NCI-H526 treated with DMSO at 0.1 percent for 48 hours (cell line): ENCODE data around the gene GJD3.
"Not testable (repeated sequence)": the region's sequence is repeated elsewhere in the genome, so short reads cannot be mapped to it uniquely, and the experiment has no call there.

ENCODE experiments used
- DNase-seq: peaks from one replicate; lab custom pipeline; 2025; lab: John Stamatoyannopoulos, UW

GJD3 gene, protein sequence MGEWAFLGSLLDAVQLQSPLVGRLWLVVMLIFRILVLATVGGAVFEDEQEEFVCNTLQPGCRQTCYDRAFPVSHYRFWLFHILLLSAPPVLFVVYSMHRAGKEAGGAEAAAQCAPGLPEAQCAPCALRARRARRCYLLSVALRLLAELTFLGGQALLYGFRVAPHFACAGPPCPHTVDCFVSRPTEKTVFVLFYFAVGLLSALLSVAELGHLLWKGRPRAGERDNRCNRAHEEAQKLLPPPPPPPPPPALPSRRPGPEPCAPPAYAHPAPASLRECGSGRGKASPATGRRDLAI

DNA sequence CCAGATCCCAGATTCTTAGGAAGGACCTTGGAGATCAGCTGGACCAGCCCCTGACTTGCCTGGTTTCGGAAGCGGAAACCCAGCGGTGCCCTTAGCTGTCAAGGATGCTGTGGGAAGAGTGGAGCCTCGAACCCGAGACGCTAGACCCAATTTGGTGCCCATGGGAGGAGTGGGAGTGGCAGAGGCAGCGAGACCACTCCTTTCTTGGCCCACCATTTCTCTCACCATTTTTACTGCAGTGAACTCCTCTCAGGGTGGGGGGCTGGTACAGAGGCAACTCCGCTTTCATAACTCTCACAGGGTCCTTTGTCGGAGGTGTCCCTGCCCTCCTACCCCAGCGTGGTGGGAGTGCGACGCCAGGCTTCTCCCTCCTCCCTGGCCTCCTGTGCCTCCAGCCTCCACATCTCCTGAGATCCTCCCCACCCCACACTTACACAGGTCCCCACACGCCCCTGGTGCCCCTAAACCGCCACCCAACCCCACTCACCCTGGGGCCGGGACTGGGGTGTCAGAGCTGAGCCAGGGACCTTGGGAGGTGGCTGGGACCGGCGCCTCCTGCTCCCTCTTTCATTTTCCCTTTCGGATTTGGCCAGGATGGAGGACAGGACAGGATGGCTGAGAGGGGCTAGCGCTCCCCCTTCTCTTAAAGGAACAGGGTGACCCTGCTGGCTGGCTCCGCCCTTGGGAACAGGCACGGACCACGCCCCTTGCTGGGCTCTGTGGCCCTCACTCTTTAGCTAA is at the start of gene GJD3:
TSS of gene GJD3 (minus strand) at position 617 of the 741 bp plus-strand sequence. CDS start 922 bp downstream, outside the sequence.
- no peak for DNase-seq

DNA sequence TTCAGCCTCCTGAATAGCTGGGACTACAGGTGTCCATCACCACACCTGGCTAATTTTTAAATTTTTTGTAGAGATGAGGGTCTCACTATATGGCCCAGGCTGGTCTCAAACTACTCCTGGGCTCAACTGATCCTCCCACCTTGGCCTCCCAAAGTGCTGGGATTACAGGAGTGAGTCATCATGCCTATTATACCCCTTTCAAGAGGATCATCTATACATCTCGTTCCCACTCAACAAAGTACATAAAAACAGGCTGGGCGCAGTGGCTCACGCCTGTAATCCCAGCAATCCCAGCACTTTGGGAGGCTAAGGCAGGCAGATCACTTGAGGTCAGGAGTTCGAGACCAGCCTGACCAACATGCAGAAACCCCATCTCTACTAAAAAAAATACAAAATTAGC is 49.8 kb upstream of the GJD3 start:
- DNase-seq = not testable (repeated sequence)

DNA sequence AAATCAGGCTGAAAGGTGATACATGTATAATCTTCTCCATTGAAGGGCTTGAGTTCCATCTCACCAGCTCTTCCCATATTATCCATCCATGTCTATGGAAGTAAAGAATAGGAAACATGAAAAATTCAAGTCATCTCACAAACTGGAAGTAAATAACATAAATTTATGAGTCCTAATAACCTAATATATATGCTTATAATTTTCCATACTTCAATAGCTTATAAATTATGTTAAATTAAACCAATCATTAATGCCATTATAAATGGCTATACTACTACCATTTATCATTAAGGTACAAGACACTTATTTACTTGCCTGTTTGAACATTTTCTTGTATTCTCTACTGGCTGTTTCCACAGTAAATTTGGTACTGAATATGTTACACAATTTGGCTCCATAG is 48.3 kb upstream of the GJD3 start:
- no peak for DNase-seq

DNA sequence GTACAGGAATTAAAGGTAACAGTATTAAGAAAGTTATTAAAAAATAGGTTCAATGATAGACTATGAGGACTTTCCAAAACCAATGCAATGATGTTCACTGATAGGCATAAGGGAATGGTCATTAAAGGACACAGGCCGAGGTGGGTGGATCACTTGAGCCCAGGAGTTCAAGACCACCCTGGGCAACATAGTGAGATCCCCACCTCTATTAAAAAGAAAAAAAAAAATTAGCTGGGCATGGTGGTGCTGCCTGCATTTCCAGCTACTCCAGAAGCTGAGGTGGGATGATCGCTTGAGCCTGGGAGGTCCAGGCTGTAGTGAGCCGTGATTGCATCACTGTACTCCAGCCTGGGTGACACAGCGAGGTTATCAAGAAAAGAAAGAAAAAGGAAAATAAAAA is 47.3 kb upstream of the GJD3 start:
- no peak for DNase-seq

DNA sequence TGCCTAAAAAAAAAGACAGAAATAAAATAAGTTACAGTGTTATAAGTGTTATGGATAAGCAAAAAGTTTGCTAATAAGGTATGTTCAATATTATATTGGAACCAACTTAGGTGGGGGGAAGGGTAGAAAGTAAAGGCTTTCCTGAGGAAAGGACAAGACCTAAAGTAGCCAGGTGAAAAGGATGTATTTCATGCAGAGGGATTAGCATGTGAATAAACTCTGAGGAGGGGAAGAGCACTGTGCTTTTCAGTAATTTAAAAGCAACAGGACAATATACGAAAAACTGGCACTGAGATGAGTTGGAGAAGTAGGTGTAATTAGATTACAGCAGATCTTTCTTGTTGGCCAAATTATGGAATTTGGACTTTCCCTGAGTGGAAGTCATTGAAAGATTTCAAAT is 45.5 kb upstream of the GJD3 start:
- DNase-seq = no peak

DNA sequence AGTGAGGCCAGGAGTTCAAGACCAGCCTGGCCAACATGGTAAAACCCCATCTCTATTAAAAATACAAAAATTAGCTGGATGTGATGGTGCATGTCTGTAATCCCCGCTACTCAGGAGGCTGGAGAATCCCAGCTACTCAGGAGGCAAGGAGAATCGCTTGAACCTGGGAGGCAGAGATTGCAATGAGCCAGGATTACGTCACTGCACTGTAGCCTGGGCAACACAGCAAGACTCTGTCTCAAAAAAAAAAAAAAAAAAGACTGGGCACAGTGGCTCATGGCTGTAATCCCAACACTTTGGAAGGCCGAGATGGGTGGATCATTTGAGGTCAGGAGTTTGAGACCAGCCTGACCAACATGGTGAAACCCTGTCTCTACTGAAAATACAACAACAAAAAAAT is 45.0 kb upstream of the GJD3 start:
- DNase-seq = not testable (repeated sequence)

DNA sequence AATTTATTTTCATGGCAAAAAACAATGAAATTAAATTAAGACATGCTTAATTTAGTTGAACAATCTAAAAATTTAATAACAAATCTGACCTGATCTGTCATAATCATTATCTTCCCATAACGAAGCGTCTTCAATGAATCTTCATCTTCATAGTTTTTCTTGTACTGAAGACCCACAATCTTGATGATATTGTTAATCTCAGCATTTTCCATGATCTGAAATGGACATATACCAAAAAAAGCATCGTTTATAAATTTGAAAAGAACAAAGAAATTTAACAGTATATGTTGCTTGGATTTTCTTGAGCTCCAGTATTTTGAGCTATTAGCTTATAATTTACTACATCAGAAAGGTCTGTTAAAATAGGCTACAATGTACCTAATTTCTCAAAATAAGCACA is 42.9 kb upstream of the GJD3 start:
- no peak for DNase-seq

DNA sequence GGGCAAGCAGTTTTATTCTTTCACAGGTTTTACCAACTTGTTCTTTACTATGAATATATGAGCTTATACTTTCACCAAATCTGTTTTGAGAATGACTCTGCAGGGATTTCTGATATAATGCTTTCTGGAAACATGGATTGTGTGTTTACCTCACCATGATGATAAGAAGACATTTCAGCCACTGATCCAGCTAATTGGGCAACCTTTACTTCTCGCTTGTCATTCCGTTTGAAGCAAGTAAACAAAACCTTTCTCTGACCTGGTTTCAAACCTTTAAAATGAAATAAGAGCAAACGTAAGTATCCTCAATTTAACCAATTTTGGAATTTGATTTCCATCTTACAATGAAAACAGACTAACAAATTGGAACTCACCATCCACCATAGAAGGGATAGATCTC is 39.5 kb upstream of the GJD3 start:
- no peak for DNase-seq

DNA sequence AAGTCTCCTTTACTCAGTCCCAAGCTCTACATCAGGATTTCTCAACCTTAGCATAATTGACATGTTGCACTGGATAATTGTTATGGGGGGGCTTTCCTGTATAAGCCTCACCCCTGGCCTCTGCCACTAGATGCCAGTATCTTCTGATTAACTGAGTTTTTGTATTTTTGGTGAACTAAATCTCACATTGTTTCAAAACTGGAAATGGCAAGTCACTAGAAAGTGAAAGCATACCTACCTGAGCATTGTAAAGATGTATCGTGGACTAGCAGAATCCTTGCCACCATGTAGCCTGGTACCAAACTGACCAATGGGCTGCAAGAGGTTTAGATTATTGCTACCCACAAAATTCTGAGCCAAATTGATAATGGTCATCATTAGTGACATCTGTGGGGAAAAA is 38.1 kb upstream of the GJD3 start:
- no peak for DNase-seq

DNA sequence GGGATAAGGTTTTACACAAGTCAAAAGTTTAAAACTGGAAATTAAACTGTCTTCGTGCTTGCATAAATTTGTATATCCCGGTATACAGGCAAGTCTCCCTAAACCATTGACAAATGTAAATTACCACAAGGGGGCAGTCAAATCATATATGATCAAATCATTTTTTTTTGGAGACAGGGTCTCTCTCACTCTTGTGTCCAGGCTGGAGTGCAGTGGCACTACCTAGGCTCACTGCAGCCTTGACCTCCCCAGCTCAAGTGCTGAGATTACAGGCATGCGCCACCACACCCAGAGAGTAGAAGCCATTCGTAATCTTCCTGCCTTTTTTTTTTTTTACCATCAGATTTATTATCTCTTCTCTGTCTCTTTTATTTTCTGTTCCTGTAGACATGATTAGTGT is 34.6 kb upstream of the GJD3 start:
- peak; percentile 9 for DNase-seq

DNA sequence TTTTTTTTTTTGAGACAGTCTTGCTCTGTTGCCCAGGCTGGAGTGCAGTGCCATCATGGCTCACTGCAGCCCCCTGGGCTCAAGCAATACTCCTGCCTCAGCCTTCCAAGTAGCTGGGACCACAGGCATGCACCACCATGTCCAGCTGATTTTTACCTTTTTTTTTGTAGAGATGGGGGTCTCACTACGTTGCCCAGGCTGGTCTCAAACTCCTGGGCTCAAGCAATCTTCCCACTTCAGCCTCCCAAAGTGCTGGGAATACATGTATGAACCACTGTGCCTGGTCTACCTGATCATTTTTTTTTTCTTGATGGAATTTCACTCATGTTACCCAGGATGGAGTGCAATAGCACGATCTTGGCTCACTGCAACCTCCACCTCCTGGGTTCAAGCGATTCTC is 22.0 kb upstream of the GJD3 start:
- not testable (repeated sequence) for DNase-seq

DNA sequence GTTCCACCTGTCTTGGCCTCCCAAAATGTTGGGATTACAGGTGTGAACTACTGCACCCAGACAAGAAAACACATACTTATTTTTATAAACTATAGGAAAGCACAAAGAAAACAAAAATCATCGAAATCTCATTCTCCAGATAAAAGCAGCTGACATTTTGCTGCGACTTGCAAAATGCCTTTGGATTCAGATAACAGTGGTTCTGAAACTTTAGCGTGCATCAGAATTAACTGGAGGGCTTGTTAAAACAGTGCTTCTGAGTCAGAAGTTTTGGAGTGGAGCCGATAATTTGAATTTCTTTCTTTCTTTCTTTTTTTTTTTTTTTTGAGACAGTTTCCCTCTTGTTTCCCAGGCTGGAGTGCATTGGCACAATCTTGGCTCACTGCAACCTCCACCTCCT is 17.7 kb upstream of the GJD3 start:
- no peak for DNase-seq

DNA sequence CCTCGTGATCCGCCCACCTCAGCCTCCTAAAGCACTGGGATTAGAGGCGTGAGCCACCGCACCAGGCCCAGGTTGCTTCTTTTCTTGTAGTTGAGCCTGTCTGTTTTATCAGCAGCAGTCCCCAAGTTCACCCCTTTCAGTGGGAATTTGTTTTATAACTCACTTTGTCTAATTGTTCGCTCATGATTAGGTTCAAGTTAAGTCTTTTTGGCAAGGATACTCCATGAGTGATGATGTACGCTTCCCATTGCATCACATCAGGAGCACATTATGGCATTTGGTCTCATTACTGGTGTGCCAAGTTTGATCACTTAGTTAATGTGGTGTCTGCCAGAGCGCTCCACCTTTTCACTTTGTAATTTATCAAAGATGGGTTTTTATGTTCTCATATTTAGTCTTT is 14.4 kb upstream of the GJD3 start:
- no peak for DNase-seq

DNA sequence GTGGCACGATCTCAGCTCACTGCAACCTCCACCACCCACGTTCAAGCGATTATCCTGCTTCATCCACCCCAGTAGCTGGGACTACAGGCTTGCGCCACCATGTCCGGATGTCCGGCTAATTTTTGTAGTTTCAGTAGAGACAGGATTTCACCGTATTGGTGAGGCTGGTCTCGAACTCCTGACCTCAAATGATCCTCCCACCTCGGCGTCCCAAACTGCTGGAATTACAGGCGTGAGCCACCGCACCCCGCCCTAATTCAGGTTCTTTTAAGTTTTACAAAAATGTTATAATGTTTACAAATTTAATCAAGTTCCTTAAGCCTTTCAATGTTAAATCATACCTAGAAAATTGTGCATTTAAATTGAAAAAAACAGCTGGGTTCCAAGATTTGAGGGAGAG is 13.3 kb upstream of the GJD3 start:
- no peak for DNase-seq

DNA sequence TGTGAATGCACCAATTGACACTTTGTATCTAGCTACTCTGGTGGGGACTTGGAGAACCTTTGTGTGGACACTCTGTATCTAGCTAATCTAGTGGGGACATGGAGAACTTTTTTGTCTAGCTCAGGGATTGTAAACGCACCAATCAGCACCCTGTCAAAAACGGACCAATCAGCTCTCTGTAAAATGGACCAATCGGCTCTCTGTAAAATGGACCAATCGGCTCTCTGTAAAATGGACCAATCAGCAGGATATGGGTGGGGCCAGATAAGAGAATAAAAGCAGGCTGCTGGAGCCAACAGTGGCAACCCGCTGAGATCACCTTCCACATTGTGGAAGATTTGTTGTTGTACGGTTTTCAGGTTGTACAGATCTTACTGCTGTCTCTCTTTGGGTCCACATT is 12.0 kb upstream of the GJD3 start:
- not testable (repeated sequence) for DNase-seq

DNA sequence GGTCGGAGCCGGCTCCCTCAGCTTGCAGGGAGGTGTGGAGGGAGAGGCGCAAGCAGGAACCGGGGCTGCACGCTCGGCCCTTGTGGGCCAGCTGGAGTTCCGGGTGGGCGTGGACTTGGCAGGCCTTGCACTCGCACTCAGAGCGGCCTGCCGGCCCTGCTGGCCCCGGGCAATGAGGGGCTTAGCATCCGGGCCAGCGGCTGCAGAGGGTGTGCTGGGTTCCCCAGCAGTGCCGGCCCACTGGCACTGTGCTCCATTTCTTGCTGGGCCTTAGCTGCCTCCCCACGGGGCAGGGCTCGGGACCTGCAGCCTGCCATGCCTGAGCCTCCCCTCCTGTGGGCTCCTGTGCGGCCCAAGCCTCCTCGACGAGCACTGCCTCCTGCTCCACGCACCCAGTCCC is 11.2 kb upstream of the GJD3 start:
- not testable (repeated sequence) for DNase-seq

DNA sequence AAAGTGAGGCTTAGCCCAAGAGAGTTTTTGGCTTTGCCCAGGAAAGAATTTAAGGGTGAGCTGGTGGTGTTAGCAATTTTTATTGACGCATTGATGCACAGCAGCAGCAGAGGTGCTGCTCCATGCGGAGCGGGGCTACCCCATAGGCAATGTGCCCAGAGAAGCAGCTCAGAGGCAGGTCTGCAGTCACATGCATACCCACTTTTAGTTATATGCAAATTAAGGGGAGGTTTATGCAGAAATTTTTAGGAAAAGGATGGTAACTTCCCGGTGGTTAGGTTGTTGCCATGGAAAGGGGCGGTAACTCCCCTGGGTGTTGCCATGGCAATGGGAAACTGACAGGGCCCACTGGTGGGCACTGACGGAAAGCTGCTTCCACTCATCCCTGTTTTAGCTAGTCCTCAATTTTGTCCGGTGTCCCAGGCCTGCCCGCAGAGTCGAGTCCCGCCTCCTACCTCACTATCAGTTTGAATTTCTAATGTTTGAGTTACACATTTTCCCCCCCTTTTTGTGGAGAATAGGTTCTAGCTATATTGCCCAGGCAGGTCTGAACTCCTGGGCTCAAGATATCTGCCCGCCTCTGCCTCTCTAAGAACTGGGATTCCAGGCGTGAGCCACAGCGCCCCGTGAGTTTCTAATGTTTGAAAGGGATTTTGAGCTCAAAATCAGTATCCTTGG is 10.4 kb upstream of the GJD3 start:
- no peak for DNase-seq

DNA sequence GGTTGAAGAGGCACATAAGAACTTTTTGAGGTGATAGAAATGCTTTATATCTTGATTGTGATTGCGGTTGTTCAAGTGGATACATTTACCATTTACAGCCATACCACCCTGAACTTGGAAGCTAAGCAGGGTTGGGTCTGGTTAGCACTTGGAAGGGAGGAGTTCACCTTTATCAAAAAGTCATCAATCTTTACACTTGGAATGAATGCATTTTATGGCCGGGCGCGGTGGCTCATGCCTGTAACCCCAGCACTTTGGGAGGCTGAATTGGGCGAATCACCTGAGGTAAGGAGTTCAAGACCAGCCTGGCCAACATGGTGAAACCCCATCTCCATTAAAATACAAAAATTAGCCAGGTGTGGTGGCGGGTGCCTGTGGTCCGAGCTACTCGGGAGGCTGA is 9.5 kb upstream of the GJD3 start:
- DNase-seq = no peak

DNA sequence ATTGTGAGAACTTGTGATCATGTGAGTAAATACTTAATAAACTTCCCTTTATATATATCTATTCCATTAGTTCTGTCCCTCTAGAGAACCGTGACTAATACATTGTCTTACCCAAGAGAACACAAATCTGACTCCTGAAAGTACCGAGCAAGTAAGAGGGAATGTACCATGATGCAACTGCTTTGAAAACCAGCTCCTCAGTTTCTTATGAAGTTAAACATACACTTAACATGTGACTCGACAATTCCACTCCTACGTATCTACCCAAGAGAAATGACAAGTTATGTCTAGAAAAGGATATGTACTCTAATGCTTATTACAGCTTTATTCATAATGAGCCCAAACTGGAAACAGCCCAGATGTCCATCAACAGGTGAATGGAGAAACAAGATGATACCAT is 8.8 kb upstream of the GJD3 start:
- DNase-seq = no peak

DNA sequence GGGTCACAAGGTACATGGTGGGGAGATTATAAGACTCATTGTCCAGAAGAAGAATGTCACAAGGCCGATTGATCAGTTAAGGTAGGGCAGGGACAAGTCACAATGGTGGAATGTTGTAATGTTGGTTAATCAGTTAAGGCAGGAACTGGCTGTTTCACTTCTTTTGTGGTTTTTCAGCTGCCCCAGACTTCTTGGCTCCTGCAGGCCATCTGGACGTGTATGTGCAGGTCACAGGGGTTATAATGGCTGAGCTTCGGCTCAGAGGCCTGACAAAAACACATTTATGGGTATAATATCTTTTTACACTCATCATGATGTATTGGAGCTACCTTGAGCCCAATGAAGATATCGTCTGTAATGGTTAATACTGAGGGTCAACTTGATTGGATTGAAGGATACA is 8.1 kb upstream of the GJD3 start:
- DNase-seq = not testable (repeated sequence)

DNA sequence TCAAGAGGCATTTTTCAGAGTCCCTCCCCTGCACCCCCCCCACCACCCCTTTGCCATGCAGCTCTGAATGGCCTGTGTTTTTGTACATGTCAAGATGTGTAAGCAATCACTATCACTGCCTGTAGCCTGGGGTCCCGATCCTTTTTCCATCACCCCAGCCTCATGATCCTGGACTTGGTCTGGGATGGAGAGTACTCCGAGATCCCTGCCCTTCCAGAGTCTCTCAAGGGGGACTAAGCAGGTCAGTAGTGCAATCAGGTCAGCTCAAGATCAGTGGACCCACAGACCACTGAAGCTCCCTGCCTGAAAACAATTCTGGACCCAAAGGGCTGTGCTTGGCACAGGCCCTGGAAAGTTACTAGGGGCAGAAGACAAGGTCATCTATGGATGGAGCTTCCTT is 7.5 kb upstream of the GJD3 start:
- no peak for DNase-seq

DNA sequence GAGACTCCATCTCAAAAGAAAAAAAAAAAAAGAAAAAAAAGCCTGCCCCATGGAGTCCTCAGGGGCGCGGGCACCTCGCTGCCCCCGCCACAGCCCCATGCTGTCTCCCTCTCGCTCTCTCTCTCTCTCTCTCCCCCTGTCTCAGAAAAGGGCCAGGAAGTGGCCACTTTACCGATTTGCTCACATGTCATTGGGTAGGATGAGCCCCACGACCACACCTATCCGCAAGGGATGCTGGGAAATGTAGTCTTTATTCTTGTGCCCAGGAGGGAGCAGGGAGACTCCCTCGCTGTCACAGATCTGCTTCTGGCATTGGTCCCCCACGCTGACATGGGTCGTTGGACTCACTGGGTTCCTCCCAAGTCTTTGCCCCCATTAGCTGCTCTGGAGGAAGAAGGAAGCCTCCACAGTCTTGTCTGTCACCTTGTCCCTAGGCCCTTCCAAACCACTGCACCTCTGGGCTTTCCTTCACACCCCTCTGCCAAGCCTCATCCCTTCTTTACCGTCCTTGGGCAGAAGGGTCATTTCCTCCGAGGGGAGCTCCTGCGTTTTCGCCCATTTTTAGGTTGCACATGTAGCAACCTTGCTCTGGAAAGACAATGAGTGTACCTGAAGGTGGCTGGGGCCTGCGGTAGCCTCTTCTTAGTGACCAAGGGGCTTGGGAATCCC is 6.9 kb upstream of the GJD3 start:
- DNase-seq = no peak

DNA sequence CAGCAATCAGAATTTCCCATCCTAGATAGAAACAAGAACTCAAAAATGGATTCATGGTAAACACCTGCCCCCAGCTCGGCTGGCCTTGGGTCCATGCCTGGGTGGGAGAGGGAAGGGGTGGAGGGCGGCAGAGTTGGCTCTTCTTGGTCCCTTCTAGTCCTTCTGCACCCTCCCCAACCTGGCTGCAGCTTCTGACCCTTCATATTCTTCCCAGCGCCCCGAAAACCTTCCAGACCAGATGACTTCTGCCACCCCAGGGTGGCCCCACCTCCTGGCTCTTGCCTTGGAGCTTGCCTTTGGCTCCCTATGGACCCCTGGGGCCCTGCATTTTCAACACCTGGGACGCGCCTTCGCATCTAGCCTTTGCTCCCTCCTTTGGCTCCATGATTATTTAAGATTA is 5.4 kb upstream of the GJD3 start:
- no peak for DNase-seq
